Measurements from ENCODE around the gene XKR8.

The XKR8 gene

DNA sequence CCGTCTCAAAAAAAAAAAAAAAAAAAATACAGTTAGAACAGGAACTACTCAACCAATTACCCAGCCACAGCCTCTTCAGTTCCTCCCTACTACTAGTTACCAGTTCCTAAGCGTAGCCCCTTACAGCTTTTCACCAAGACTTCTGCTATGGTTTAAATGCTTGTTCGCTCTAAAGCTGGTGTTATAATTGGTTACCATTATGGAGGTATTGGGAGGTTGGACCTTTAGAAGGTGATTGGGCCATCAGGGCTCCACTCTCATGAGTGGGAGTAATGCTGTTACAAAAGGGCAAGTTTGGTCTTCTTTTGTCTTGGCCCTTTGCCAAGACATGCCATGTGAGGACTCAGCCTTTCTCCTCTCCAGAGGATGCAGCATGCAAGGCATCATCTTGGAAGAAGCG, 28.0 kb upstream of the XKR8 start:
- TF ChIP-seq, protein P1, sequence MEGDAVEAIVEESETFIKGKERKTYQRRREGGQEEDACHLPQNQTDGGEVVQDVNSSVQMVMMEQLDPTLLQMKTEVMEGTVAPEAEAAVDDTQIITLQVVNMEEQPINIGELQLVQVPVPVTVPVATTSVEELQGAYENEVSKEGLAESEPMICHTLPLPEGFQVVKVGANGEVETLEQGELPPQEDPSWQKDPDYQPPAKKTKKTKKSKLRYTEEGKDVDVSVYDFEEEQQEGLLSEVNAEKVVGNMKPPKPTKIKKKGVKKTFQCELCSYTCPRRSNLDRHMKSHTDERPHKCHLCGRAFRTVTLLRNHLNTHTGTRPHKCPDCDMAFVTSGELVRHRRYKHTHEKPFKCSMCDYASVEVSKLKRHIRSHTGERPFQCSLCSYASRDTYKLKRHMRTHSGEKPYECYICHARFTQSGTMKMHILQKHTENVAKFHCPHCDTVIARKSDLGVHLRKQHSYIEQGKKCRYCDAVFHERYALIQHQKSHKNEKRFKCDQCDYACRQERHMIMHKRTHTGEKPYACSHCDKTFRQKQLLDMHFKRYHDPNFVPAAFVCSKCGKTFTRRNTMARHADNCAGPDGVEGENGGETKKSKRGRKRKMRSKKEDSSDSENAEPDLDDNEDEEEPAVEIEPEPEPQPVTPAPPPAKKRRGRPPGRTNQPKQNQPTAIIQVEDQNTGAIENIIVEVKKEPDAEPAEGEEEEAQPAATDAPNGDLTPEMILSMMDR (IDR thresholded peaks at IDR 0.05; ENCODE audit: low read depth, low read length) = no peak
- DNase-seq (ENCODE audit: extremely low read depth, low read depth) = no peak

DNA sequence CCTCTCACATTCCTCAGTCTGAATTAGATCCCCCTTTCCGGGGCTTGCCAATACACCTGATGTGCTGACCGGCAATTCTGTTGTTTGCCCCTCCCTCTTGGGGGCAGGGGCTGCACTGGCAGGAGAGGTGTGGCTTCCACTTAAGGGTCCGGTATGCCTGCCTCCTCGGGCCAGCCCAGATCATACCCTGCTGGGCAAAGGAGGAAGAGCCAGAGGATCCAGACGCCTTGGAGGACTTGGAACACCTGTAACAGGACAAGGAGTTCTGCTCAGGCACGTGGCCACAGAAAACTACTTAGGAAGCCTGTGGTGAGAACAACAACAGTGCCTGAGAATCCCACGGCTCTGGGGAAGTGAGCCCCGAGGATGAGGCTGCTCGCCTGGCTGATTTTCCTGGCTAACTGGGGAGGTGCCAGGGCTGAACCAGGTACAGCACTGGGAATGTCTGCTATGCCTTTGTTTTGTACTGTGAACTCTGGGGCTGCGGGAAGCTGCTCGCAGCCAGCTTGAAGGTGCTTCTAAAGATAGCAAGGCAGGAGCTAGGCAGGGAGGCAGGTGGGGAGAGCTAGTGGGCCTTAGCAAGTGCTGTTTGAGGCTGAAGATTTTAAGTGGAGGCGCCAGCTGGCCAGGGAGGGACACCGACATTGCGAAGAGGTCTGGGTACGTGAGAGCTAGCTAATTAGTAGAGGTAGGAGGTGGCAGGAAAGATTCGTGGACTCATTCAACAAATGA, 24.8 kb upstream of the XKR8 start, which contains the start of gene SMPDL3B:
SMPDL3B (plus strand) TSS at position 183 of the 732 bp plus-strand sequence; CDS start at position 367, 184 bp downstream.
- DNase-seq (ENCODE audit: extremely low read depth, low read depth) = no peak
- TF ChIP-seq, protein P1 (IDR thresholded peaks at IDR 0.05; ENCODE audit: low read depth, low read length) = no peak; the same call in 1 of the 2 replicates

DNA sequence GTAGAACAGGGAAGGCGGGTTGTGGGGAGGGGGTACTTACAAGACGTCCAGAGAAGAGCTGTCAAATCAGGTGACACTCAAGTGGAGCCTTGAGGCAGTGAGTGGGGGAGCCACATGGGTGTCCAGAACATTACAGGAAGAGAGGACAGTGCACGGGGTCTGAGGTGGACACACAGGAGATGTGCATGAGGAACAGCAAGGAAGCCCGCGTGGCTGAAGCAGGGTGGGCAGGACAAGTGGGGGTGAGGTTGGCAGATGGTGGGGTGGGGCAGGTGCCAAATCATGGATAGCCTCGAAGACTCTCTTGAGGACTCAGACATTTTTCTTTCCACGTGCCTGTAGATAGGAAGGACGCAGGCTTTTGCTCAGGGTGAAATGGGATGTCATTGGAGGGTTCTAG, 24.1 kb upstream of the XKR8 start:
- DNase-seq (ENCODE audit: extremely low read depth, low read depth) = no peak
- TF ChIP-seq, protein P1 (IDR thresholded peaks at IDR 0.05; ENCODE audit: low read depth, low read length) = no peak

DNA sequence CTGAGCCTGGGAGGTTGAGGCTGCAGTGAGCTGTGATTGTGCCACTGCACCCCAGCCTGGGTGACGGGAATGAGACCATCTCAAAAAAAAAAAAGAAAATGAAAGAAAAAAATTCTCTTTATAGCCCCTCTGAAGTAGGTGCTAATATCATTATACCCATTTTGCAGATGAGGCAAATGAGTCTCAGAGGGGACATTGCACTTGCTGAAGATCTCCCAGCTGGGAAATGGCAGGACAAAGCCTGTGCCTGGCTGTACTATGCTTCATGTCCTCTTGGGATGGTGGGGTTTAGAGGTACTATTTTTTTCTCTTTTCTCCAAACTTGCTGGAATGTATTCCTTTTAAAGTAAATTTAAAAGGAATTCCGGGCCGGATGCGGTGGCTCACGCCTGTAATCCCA, 23.4 kb upstream of the XKR8 start:
- TF ChIP-seq, protein P1 (IDR thresholded peaks at IDR 0.05; ENCODE audit: low read depth, low read length) = no peak
- DNase-seq (ENCODE audit: extremely low read depth, low read depth) = no peak

DNA sequence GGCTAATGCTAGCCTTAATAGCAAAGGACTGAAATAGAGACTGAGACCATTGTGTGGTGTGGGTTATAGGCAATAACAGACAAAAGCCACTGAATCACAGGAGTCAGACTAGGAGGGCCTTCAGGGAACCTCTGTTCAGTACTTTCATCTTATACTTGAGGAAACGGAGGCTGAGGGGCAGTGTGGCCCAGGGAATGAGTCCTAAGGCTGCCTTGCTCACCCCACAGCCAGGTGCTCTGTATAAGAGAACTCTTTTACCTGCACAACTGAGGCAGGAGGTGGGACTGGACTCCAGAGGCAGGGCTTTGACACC, 22.3 kb upstream of the XKR8 start:
- DNase-seq (ENCODE audit: extremely low read depth, low read depth) = no peak
- TF ChIP-seq, protein P1 (IDR thresholded peaks at IDR 0.05; ENCODE audit: low read depth, low read length) = no peak

DNA sequence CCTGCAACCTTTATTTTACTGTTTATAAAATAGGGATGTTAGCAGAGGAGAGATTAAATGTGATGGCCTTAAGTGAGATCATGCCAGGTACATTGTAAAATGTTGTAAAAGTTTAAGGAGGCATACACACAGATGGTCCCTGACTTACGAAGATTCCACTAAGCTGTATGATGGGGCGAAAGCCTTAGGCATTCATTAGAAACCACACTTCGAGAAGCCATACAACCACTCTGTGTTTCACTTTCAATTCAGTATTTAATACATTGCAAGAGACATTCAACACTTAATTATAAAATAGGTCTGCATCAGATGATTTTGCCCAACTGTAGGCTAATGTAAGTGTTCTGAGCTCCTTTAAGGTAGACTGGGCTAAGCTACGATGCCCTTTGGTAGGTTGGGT, 21.3 kb upstream of the XKR8 start:
- TF ChIP-seq, protein P1 (IDR thresholded peaks at IDR 0.05; ENCODE audit: low read depth, low read length) = no peak
- DNase-seq (ENCODE audit: extremely low read depth, low read depth) = no peak

DNA sequence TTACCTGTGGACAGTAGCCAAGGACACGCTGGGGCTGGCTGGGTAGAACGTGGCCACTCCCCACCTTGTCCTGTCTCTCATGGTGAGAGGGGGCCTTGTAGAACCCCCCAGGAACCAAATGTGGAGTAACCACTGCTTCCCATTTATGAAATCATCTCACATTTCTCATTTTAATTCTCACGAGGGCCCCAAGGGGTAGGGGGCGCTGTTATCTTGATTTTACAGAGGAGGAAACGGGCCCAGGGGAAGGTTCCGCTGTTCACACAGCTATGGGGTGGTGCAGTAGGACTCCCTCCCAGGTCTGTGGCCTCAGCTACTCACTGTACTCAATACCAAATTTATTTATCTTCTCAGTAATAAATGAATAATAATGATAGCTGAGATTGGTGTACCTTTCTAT, 19.5 kb upstream of the XKR8 start:
- no peak for DNase-seq (ENCODE audit: extremely low read depth, low read depth)
- TF ChIP-seq, protein P1 (IDR thresholded peaks at IDR 0.05; ENCODE audit: low read depth, low read length) = peak; percentile 28

All from AG09319 (cell line).